ENCODE data around the gene MIS12. TPM values are rescaled to one million over a fixed set of nuclear protein-coding genes. Genes with fewer than 3 reads are reported as not detected.

Gene MIS12
- total and polyA plus RNA-seq, 2 of the 4 experiments (the other 2 are of a cell fraction): 7.5 to 11.7 TPM

- Histone ChIP-seq H2BK120ac (ENCODE audit: low read depth, low read length) (no peak overlapping the region), H4K8ac (ENCODE audit: low read depth in 2 of 2, low read length in 2 of 2) (no peak overlapping the region), H2BK15ac (ENCODE audit: low read depth, low read length) (no peak overlapping the region), H2AK5ac (ENCODE audit: low read depth, low read length) (no peak overlapping the region), H2AK9ac (replicated peaks; ENCODE audit: low read depth, low read length, poor library complexity) (no peak overlapping the region), H3K4ac (ENCODE audit: low read depth, low read length) (no peak overlapping the region), H2BK20ac (ENCODE audit: low read depth, low read length) (no peak overlapping the region), H3K9me3 (ENCODE audit: control insufficient read depth, insufficient read depth, low read length) (no peaks in the 10 kb centered on the region), H3K9me1 (ENCODE audit: insufficient read depth, low read length) (no peaks in the 10 kb centered on the region; the same call in 1 of the 2 replicates), H3K4me3 (ENCODE audit: insufficient read depth, low read depth, low read length) (no peak overlapping the region), H3K18ac (ENCODE audit: low read depth, low read length) (no peak overlapping the region), H4K91ac (ENCODE audit: insufficient read depth, low read depth, low read length) (no peak overlapping the region), H2AFZ (replicated peaks; ENCODE audit: low read length, poor library complexity) (no peak overlapping the region), H2BK5ac (ENCODE audit: low read depth, low read length, poor library complexity, severe bottlenecking) (no peak overlapping the region), H3K79me1 (ENCODE audit: low read depth in 1 of 2, low read length in 2 of 2) (peaks cover 35 to 49% of the 10 kb centered on the region in 2 experiments), H3K27ac (ENCODE audit: insufficient read depth, low read length) (no peak overlapping the region), H4K20me1 (ENCODE audit: insufficient read depth, low read length) (peaks cover 4% of the 10 kb centered on the region), H3K14ac (replicated peaks; ENCODE audit: low read depth, low read length) (no peak overlapping the region), H3K23ac (ENCODE audit: low read depth, low read length) (no peak overlapping the region), H3K56ac (ENCODE audit: extremely low read depth, insufficient read depth, low read length) (no peak overlapping the region), H3K4me2 (ENCODE audit: low read depth, low read length) (no peak overlapping the region), H3K9ac (ENCODE audit: low read depth, low read length) (no peak overlapping the region), H3K27me3 (ENCODE audit: control insufficient read depth, insufficient read depth, low read length) (no peaks in the 10 kb centered on the region), H3K36me3 (ENCODE audit: control insufficient read depth, insufficient read depth, low read length) (peaks cover 8% of the 10 kb centered on the region), H3K4me1 (ENCODE audit: control insufficient read depth, insufficient read depth, low read length) (peaks cover 2% of the 10 kb centered on the region; the same call in 1 of the 2 replicates), H4K5ac (ENCODE audit: low read depth, low read length) (no peak overlapping the region)
- in situ Hi-C loops (cut with MboI; ENCODE audit: low sequenced_read_pairs) (no loop called here), intact Hi-C loops (cut with micrococcal nuclease) (loop anchor here (5.0 kb wide), 2 partner anchors 79 to 934 kb away; no protein-coding TSS in a partner anchor), dilution Hi-C loops (cut with HindIII; ENCODE audit: low sequenced_read_pairs, unreplicated experiment) (no loop called here)
- DNase-seq: no peak
- TF ChIP-seq RAD21 (IDR thresholded peaks at IDR 0.05; ENCODE audit: low read length) (no peak), CTCF (conservative IDR thresholded peaks at IDR 0.05; ENCODE audit: low read depth, low read length) (no peak), RCOR1 (IDR thresholded peaks at IDR 0.05; ENCODE audit: insufficient replicate concordance, low read length) (no peak), USF2 (IDR thresholded peaks at IDR 0.05; ENCODE audit: low read depth, low read length) (no peak), RFX5 (IDR thresholded peaks at IDR 0.05; ENCODE audit: low read depth, low read length) (no peak), FOS (IDR thresholded peaks at IDR 0.05; ENCODE audit: low read depth, low read length) (no peak), CEBPB (IDR thresholded peaks at IDR 0.05; ENCODE audit: low read depth, low read length) (no peak), MXI1 (IDR thresholded peaks at IDR 0.05; ENCODE audit: borderline replicate concordance, low read depth, low read length) (no peak), ELK1 (IDR thresholded peaks at IDR 0.05; ENCODE audit: borderline replicate concordance, low read depth, low read length) (no peak), MAFK (IDR thresholded peaks at IDR 0.05; ENCODE audit: low read depth, low read length) (no peak), SMC3 (IDR thresholded peaks at IDR 0.05; ENCODE audit: low read depth, low read length) (no peak), MAZ (IDR thresholded peaks at IDR 0.05; ENCODE audit: borderline replicate concordance, low read depth, low read length) (no peak), BHLHE40 (IDR thresholded peaks at IDR 0.05; ENCODE audit: low read depth, low read length) (no peak), NFE2L2 (IDR thresholded peaks at IDR 0.05; ENCODE audit: low read depth, low read length) (no peak), POLR2A (IDR thresholded peaks at IDR 0.05; ENCODE audit: low read depth, low read length) (no peak), CHD1 (IDR thresholded peaks at IDR 0.05; ENCODE audit: low read depth, low read length) (no peak)
- 95% methylated on average over 7 of the region's 8 CpGs; no CpG with 5 or more reads in 1 of the 2 experiments for WGBS, 2 experiments (ENCODE audit: extremely low coverage in 2 of 2, insufficient read length in 1 of 2)
- ATAC-seq (ENCODE audit: low read depth): no peak
- BruUV-seq (replicated peaks): no TSS peak
- ChIA-PET POLR2A (ENCODE audit: unreplicated experiment) (interaction anchor here (0.6 kb wide), 1 partner anchor 16 kb away, joined by 9 read pairs; no protein-coding TSS in a partner anchor), CTCF (interaction anchor here (0.6 kb wide), 1 partner anchor 285 kb away, joined by 3 read pairs; no protein-coding TSS in a partner anchor)
Observed at GRCh38 chr17:5488752-5489151, 2.4 kb downstream of the MIS12 start.

Measured in IMR-90 (cell line).